22Rv1 (cell line): ENCODE results near the gene SPTBN1.

Experiments
- ZFX ChIP-seq: fragments of 450-650 bp; IDR thresholded peaks from 2 replicates; pipeline ENCODE4 v1.6.1; 2017; ENCODE audit warnings: antibody characterized with exemption, borderline replicate concordance
- TF ChIP-seq, protein P1 (sequence below): fragments of 450-650 bp; IDR thresholded peaks from 2 replicates; pipeline ENCODE4 v1.5.1; 2017; ENCODE audit warnings: mild to moderate bottlenecking

DNA sequence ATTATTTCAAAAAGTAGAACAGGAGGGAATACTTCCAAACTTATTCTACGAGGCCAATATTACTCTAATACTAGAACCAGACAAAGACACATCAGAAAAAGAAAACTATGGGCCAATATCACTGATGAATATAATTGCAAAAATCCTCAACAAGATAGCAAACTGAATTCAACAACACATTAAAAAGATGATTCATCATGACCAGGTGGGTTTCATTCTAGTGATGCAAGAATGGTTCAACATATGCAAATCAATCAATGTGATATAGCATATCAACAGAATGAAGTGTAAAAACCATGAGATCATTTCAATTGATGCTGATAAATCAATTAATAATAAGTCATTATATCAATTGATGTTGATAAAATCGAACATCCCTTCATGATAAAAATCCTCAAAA, 244.9 kb downstream of the SPTBN1 start:
- TF ChIP-seq, protein P1, sequence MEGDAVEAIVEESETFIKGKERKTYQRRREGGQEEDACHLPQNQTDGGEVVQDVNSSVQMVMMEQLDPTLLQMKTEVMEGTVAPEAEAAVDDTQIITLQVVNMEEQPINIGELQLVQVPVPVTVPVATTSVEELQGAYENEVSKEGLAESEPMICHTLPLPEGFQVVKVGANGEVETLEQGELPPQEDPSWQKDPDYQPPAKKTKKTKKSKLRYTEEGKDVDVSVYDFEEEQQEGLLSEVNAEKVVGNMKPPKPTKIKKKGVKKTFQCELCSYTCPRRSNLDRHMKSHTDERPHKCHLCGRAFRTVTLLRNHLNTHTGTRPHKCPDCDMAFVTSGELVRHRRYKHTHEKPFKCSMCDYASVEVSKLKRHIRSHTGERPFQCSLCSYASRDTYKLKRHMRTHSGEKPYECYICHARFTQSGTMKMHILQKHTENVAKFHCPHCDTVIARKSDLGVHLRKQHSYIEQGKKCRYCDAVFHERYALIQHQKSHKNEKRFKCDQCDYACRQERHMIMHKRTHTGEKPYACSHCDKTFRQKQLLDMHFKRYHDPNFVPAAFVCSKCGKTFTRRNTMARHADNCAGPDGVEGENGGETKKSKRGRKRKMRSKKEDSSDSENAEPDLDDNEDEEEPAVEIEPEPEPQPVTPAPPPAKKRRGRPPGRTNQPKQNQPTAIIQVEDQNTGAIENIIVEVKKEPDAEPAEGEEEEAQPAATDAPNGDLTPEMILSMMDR: no peak
- no peak for TF ChIP-seq ZFX
